Sigmoid colon (tissue), 7 donors: ENCODE data around the gene LILRA5. TPM values are rescaled to one million over a fixed set of nuclear protein-coding genes. Genes with fewer than 3 reads are reported as not detected.

Experiments used
- DNase-seq: peaks from one replicate; pipeline ENCODE4 v3.0.0-alpha.2; 2019
- H3K27ac ChIP-seq, 4 donors: fragments of 200-600 bp; sonication (generic); one replicate each; pipeline ENCODE4 v1.5.1; 2016 to 2019; ENCODE audit warnings: mild to moderate bottlenecking in 1 of 4
- H3K27me3 ChIP-seq, 3 donors: fragments of 200-600 bp; sonication (generic); one replicate each; pipeline ENCODE4 v1.5.1; 2019; ENCODE audit warnings: mild to moderate bottlenecking in 1 of 3
- H3K36me3 ChIP-seq, 4 donors: fragments of 200-600 bp; sonication (generic); one replicate each; pipeline ENCODE4 v1.5.1; 2016 to 2019
- H3K4me1 ChIP-seq, 4 donors: fragments of 200-600 bp; sonication (generic); one replicate each; pipeline ENCODE4 v1.5.1; 2017 to 2019
- H3K4me3 ChIP-seq, 4 donors: fragments of 200-600 bp; sonication (generic); one replicate each; pipeline ENCODE4 v1.5.1; 2017 to 2019; ENCODE audit warnings: mild to moderate bottlenecking in 2 of 4, moderate library complexity in 1 of 4
- H3K9me3 ChIP-seq, 4 donors: fragments of 200-600 bp in 3 of 4; sonication (generic) in 3 of 4; one replicate each; pipeline versions ENCODE4 v1.5.1 to v1.6.1; 2013 to 2019
- EP300 ChIP-seq, 4 donors: sonication (generic); formaldehyde crosslinking; IDR thresholded peaks; one replicate each; pipeline ENCODE4 v1.6.1; 2017; ENCODE audit warnings: antibody characterized with exemption in 4 of 4
- POLR2A ChIP-seq, 2 donors: fragments of 450-650 bp; IDR thresholded peaks; one replicate each; pipeline ENCODE4 v1.6.1; 2016; ENCODE audit warnings: antibody characterized with exemption in 2 of 2, mild to moderate bottlenecking in 2 of 2, moderate library complexity in 2 of 2
- POLR2AphosphoS5 ChIP-seq, 4 donors: sonication (generic); formaldehyde crosslinking; IDR thresholded peaks; one replicate each; pipeline ENCODE4 v1.6.1; 2017; ENCODE audit warnings: antibody characterized with exemption in 4 of 4
- WGBS, 2 donors: extraction: QIAGEN DNeasy Blood & Tissue Kit; methylation state at CpG; one replicate each; pipeline ENCODE4 v1.1.7; 2013; 5-methylcytosine and 5-hydroxymethylcytosine counted together
- intact Hi-C: fragments of 100-400 bp; cut with DNase I; formaldehyde crosslinking; loops from one replicate; pipeline ENCODE4 v1.15.1; 2023
- polyA plus RNA-seq, 3 donors: library from polyadenylated mRNA; stranded (reverse); fragments of 200-250 nt; gene quantifications; one replicate each; pipeline ENCODE4 v1.2.3, GENCODE V29; 2013
- total RNA-seq, 4 donors: library from RNA; depleted of rRNA; stranded (reverse); fragments of >200 nt; gene quantifications; one replicate each; pipeline ENCODE4 v1.1.0, GENCODE V29; 2016
- TF ChIP-seq, protein P1 (sequence below), 4 experiments: fragments of 450-650 bp in 3 of 4; fragments of 200-600 bp in 1 of 4; IDR thresholded peaks; one replicate each; pipeline ENCODE4 v1.5.1; 2016 to 2019; ENCODE audit warnings: antibody characterized with exemption in 4 of 4, mild to moderate bottlenecking in 3 of 4, moderate library complexity in 2 of 4
- donor health status: healthy with polysubstance abuse.
- donor health status: Bipolar disorder and iron deficiency.
- donor health status: healthy.

The LILRA5 gene
- total and polyA plus RNA-seq, 7 donors = 2.0 to 14.6 (median 5.6) TPM; not detected in 1

DNA sequence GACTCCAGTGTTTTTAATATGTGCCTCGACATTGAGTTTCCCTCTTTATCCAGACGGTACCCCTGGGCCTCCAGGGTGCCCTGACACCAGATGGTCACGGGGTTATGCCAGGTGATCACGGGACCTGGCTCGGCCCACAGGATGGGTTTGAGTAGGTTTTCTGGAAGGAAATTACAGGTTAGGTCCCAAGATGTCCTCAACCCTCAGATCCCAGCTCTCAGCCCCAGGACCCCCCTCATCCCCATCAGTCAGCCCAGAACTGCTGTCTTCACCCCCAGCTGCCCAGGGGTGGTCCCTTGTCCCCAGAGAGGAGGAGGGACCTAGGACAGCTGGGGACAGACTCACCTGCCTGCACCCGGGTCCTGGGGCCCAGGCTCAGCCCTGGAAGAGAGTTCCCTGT, 25.6 kb upstream of the LILRA5 start:
- no peaks in the 10 kb centered on the region for H3K9me3 ChIP-seq
- TF ChIP-seq POLR2AphosphoS5 (IDR thresholded peaks at IDR 0.05) (no peak), POLR2A (IDR thresholded peaks at IDR 0.05) (no peak), EP300 (IDR thresholded peaks at IDR 0.05) (no peak)
- TF ChIP-seq, protein P1, sequence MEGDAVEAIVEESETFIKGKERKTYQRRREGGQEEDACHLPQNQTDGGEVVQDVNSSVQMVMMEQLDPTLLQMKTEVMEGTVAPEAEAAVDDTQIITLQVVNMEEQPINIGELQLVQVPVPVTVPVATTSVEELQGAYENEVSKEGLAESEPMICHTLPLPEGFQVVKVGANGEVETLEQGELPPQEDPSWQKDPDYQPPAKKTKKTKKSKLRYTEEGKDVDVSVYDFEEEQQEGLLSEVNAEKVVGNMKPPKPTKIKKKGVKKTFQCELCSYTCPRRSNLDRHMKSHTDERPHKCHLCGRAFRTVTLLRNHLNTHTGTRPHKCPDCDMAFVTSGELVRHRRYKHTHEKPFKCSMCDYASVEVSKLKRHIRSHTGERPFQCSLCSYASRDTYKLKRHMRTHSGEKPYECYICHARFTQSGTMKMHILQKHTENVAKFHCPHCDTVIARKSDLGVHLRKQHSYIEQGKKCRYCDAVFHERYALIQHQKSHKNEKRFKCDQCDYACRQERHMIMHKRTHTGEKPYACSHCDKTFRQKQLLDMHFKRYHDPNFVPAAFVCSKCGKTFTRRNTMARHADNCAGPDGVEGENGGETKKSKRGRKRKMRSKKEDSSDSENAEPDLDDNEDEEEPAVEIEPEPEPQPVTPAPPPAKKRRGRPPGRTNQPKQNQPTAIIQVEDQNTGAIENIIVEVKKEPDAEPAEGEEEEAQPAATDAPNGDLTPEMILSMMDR (IDR thresholded peaks at IDR 0.05) = no peak
- H3K4me1 ChIP-seq = no peaks in the 10 kb centered on the region
- no peak overlapping the region for H3K27ac ChIP-seq
- peaks cover 0 to 4% (median 0%) of the 10 kb centered on the region in 3 donors for H3K27me3 ChIP-seq
- H3K4me3 ChIP-seq = no peak overlapping the region
- WGBS, 2 donors = 74 to 80% methylated on average over 6 of the region's 6 CpGs
- no peaks in the 10 kb centered on the region for H3K36me3 ChIP-seq
- DNase-seq = no peak
- intact Hi-C loops = no loop called here

DNA sequence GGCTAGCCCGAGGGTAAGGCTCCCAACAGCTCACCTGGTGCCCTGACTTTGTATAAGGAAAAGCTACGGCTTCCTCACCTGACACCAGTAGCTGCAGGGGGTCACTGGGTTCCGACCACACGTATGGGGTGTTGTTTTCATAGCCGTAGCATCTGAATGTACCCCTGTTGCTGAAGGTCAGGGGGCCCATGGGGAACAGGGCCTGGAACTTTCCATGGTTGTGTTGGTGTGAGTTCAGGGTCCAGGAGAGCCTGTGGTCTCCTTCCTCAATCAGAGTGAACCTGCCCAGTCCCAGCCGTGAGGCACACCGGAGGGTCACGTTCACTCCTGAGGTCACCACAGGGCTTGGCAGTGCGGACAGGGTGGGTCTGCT, 24.9 kb upstream of the LILRA5 start:
- peaks cover 0 to 4% (median 0%) of the 10 kb centered on the region in 3 donors for H3K27me3 ChIP-seq
- WGBS, 2 donors = 71 to 79% methylated on average over 9 of the region's 9 CpGs
- no peak overlapping the region for H3K4me3 ChIP-seq
- H3K4me1 ChIP-seq = no peaks in the 10 kb centered on the region
- no peak for DNase-seq
- no peaks in the 10 kb centered on the region for H3K9me3 ChIP-seq
- H3K27ac ChIP-seq = no peak overlapping the region
- TF ChIP-seq EP300 (IDR thresholded peaks at IDR 0.05) (no peak), POLR2AphosphoS5 (IDR thresholded peaks at IDR 0.05) (no peak), POLR2A (IDR thresholded peaks at IDR 0.05) (no peak)
- TF ChIP-seq, protein P1 (IDR thresholded peaks at IDR 0.05) = no peak
- intact Hi-C loops = no loop called here
- no peaks in the 10 kb centered on the region for H3K36me3 ChIP-seq

DNA sequence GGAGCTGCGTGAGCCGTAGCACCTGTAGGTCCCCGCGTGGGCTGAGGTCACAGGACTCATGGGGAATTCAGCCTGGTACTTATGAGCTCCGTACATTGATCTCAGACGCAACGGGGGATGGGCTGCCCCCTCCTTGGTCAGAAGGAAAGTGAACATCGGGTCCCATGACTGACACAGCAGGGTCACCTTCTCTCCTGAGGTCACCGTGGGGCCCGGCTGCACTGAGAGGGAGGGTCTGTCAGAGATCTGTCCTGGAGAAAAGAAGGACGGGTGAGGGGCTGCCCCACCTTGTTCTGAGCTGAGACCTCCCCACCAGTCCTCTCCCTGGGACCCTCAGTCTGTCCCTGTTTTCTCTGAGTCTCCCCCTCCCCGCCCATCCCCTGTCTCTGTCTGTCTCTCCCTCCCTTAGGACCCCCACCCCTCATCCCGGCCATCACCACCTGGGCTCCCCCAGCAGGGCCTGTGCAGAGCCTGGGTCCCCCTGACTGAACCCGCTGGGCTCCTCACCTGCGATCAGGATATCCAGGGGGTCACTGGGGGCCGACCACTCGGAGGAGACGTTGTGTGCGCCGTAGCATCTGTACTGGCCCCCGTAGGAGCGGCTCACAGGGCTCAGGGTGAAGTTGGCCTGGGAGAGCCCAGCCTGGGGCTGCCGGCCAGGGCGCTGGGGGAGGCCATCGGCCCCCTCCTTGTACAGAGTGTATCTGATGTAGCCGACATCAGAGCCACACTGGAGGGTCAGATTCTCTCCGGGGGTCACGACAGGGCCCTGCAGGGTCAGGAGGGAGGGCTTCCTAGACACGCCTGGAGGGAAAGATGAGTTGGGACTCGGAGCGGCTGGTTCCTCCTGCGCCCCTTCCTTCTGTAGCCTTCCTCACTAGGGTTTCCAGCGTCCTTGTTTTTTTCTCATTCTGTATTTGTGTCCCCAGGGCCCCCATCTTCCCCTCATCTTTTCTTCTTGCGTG, 24.2 kb upstream of the LILRA5 start:
- no peaks in the 10 kb centered on the region for H3K9me3 ChIP-seq
- intact Hi-C loops = no loop called here
- H3K36me3 ChIP-seq = no peaks in the 10 kb centered on the region
- peaks cover 0 to 4% (median 0%) of the 10 kb centered on the region in 3 donors for H3K27me3 ChIP-seq
- TF ChIP-seq, protein P1 (IDR thresholded peaks at IDR 0.05) = no peak
- no peak for TF ChIP-seq POLR2AphosphoS5 (IDR thresholded peaks at IDR 0.05)
- no peak for TF ChIP-seq POLR2A (IDR thresholded peaks at IDR 0.05)
- TF ChIP-seq EP300 (IDR thresholded peaks at IDR 0.05) = no peak
- WGBS, 2 donors = 74 to 85% methylated on average over 34 of the region's 34 CpGs
- no peak overlapping the region for H3K27ac ChIP-seq
- no peaks in the 10 kb centered on the region for H3K4me1 ChIP-seq
- no peak for DNase-seq
- no peak overlapping the region for H3K4me3 ChIP-seq

DNA sequence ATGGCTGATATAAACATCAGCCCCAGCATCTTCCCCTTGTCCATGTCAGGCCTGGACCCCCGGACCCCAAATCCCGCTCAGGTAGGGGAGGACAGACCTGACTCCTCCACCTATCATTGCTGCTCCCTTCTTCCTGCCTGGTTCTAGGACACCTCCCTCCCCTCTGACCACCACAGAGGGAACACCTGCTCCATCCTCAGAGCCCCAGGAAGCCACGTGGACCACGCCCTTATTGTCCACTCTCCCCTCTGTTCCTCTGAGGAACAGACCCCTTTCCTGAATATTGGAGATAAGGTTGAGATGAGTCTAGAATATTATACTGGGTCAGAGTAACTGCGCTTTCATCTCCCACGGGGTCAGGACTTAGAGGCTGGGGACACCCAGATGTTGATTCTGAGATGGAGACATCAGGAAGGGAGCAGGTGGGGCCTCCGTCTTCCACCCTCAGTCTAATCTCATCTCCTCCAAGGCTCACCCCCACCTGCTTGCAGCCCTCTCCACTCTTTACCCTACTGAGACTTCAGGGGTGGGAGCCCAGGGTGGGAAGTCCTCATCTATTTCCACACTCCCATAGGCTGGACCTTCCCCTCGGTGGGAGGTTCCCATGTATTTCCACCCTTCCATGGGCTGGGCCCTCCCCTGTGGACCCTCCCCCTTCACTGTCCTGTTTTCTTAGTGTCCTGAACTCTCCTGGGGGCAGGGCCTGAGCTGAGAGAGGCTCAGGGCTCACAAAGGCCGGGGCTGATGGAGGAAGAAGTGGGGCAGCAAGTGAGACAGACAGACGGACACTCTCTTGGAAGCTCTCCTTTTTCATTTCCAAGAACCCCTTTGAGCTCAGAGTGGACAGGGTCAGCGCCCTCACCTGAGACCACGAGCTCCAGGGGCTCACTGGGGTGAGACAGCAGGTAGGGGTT, 23.3 kb upstream of the LILRA5 start:
- Histone ChIP-seq H3K27ac (no peak overlapping the region), H3K36me3 (no peaks in the 10 kb centered on the region), H3K9me3 (no peaks in the 10 kb centered on the region), H3K4me3 (no peak overlapping the region), H3K27me3 (peaks cover 0 to 4% (median 0%) of the 10 kb centered on the region in 3 donors), H3K4me1 (no peaks in the 10 kb centered on the region)
- TF ChIP-seq, protein P1 (IDR thresholded peaks at IDR 0.05) = no peak
- TF ChIP-seq POLR2A (IDR thresholded peaks at IDR 0.05) = no peak
- no peak for TF ChIP-seq POLR2AphosphoS5 (IDR thresholded peaks at IDR 0.05)
- TF ChIP-seq EP300 (IDR thresholded peaks at IDR 0.05) = no peak
- WGBS, 2 donors = 54 to 74% methylated on average over 12 of the region's 12 CpGs
- DNase-seq = no peak
- intact Hi-C loops = no loop called here
